ENCODE data around the gene LSAMP. TPM values are rescaled to one million over a fixed set of nuclear protein-coding genes. Genes with fewer than 3 reads are reported as not detected.
A peak's percentile ranks its signal among the peaks of the same experiment; 100 is the strongest.

LSAMP gene
- total and polyA plus RNA-seq, 2 of the 13 experiments (the other 11 are each of a cell fraction or from before 2014, with no cell fraction given) = not detected

- TF ChIP-seq ZBTB4 (CRISPR knock-in tag; IDR thresholded peaks at IDR 0.05; ENCODE audit: borderline replicate concordance) (no peak), ZSCAN9 (CRISPR knock-in tag; IDR thresholded peaks at IDR 0.05; ENCODE audit: borderline replicate concordance) (0 out of 2 replicates have a peak, but pooled peaks have one; percentile 25), ZNF335 (CRISPR knock-in tag; IDR thresholded peaks at IDR 0.05) (peak; percentile 83; the same call in 1 of the 2 replicates), HCFC1 (IDR thresholded peaks at IDR 0.05; ENCODE audit: low read depth, low read length) (no peak), ZNF543 (CRISPR knock-in tag; IDR thresholded peaks at IDR 0.05) (no peak), CENPBD1 (CRISPR knock-in tag; IDR thresholded peaks at IDR 0.05; ENCODE audit: borderline replicate concordance, low read depth) (no peak), IRX3 (CRISPR knock-in tag; IDR thresholded peaks at IDR 0.05; ENCODE audit: borderline replicate concordance, low read depth) (no peak), TERF1 (CRISPR knock-in tag; IDR thresholded peaks at IDR 0.05) (no peak), ETS1 (CRISPR knock-in tag; IDR thresholded peaks at IDR 0.05) (no peak), EZH2 (conservative IDR thresholded peaks at IDR 0.05; ENCODE audit: low read depth, low read length) (no peak), ZNF143 (CRISPR knock-in tag; IDR thresholded peaks at IDR 0.05) (no peak), ZNF354B (CRISPR knock-in tag; IDR thresholded peaks at IDR 0.05) (no peak), YY1 (IDR thresholded peaks at IDR 0.05; ENCODE audit: insufficient read depth, insufficient replicate concordance, low read depth, low read length) (no peak), ATF2 (CRISPR knock-in tag; IDR thresholded peaks at IDR 0.05) (no peak), FIP1L1 (IDR thresholded peaks at IDR 0.05; ENCODE audit: borderline replicate concordance, insufficient read depth, low read depth, low read length) (no peak), ZNF891 (CRISPR knock-in tag; IDR thresholded peaks at IDR 0.05) (no peak), ARHGAP35 (CRISPR knock-in tag; IDR thresholded peaks at IDR 0.05; ENCODE audit: borderline replicate concordance) (no peak), JUN (CRISPR knock-in tag; IDR thresholded peaks at IDR 0.05) (peak; percentile 14; the same call in 1 of the 2 replicates), SNAPC2 (CRISPR knock-in tag; IDR thresholded peaks at IDR 0.05) (no peak), ZNF414 (CRISPR knock-in tag; IDR thresholded peaks at IDR 0.05) (no peak), ZNF180 (CRISPR knock-in tag; IDR thresholded peaks at IDR 0.05; ENCODE audit: borderline replicate concordance, low read depth) (no peak)
Observed at GRCh38 chr3:115792206-115792955, 652.9 kb downstream of the LSAMP start (continued).

Measured in HepG2 (cell line).